HG03196 (cell line): ENCODE data around the gene TMEM63C.

Experiments used
- ATAC-seq: cut with Tn5 transposase; IDR thresholded peaks from one replicate; pipeline ENCODE4 v1.9.1; 2021; ENCODE audit not compliant: unreplicated experiment

TMEM63C gene

GRCh38 chr14:77181603-77182437, at the start of gene TMEM63C:
Gene TMEM63C (plus strand): TSS chr14:77181798. CDS start chr14:77218814, 37,016 bp downstream.
- ATAC-seq, result no peak

DNA sequence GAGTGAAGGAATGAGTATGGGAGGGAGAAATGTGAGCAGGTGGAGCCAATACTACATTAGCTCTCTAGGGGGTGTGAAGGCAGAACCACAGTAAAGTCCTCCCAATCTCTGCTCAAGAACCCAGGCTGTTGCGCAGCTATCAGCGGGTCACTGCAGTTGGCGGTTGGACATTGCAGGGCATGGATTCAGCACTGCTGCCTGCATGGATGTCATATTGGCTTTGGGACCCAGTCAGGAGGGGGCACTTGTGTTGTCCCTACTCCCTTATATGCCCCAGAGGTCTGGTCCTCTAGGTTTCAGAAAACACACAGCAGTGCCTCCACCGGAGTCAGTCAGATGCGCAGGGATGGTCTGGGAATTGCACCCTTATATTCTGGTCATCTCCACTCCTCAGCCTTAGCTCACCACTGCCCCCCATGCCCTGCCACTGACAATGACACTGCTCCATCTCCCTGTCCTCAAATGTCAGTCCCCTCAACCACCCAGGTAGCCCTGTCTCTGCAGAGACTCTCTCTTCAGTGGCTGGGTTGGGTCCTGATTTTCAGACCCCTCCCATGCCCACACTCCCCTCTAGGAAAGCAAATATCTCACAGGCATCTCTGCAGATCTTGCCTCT, 49.6 kb upstream of the TMEM63C start:
- no peak for ATAC-seq

DNA sequence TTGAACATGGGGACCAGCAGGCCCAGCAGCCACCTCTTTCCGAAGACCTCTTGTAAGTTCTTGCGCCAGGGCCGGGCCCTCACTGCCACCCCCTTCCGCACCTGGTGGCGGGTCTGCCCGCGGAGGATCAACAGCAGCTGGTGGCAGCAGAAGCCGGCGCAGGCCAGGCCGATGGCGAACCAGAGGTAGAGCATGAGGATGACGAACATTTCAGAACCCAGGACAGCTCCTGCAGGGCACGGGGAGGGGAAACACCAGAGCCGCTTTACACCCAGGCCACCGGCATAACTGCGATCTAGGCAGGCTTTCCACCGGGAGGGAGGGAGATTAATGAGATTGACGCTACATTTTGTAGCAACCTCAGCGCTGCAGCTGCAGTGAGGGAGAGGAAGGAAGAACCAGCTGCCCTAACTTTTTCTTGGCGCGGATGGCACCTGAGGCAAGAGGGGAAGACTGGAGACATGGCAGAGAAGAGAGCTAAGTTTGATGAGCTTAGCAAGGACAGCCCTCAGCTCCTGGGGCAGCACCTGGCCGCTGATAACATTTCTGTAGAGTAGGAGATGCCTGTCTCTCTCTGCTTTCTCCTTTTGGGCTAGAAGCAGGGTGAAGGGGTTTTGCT, 47.8 kb upstream of the TMEM63C start:
- no peak for ATAC-seq

DNA sequence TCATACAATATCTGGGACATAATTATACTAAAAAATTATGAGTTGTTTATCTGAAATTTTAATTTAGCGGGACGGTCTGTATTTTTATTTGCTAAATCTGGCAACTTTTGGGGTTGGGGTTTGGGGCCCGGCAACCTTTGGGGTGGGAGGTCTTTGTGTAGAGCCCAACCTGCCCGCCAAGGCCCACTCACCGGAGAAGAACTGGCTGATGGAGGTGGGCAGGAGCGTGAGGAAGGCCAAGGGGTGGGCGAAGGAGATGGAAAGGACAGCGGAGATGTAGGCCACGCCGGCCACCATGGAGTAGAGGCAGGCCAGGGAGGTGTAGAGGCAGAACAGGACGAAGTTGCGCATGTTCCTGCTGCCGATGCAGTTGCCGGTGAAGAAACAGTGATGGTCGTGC, 42.6 kb upstream of the TMEM63C start:
- ATAC-seq, result no peak

- no peak for ATAC-seq
These were observed 41.8 kb upstream of the TMEM63C start for GRCh38 chr14:77139540-77140358.

GRCh38 chr14:77140359-77141213, 41.0 kb upstream of the TMEM63C start:
- no peak for ATAC-seq

DNA sequence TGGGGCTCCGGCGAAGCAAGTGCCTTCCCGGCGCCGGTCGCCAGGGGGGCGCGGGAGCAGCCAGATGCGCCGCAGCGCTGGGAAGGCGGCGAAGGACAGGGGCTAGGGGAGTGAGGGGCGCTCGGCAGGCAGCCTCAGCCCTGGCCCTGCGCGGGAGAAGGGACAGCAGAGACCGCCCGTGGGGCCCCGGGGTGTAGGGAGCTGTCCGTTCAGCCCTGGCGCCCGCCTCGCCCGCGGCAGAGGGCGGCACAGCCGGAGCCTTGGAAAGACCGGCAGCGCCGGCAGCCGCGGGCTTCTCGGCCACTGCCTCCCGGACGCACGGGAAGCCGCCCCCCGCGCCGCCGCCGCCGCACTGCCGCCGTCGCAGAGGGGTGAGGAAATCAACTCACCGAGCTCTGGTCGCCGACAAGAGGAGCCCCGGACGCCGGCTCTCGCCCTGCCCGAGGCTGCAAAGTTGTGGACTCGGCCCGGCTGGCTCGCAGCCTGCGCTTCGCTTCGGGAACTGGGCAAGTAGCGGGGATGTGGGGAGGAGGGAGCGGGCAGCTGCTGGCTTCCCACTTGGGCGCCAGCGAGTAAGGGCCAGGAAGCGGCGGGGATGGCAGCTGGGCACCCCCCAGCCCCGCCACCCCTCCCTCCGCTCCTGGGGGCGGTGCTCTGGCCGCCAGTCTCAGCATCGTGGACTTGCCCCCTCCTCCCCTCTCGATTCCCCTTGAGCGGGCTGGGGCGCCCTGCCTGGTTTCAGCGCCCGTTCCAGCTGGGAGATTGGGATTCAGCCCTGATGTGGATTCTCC, 40.2 kb upstream of the TMEM63C start, which contains the start of gene ZDHHC22:
Gene ZDHHC22 (minus strand): TSS at position 578 of the 791 bp plus-strand sequence. CDS start 2,053 bp downstream, outside the sequence.
- ATAC-seq, result no peak

- ATAC-seq, result no peak
These were observed 39.4 kb upstream of the TMEM63C start for GRCh38 chr14:77142005-77142800.

- ATAC-seq, result no peak
These were observed 38.5 kb upstream of the TMEM63C start for GRCh38 chr14:77143071-77143470.

DNA sequence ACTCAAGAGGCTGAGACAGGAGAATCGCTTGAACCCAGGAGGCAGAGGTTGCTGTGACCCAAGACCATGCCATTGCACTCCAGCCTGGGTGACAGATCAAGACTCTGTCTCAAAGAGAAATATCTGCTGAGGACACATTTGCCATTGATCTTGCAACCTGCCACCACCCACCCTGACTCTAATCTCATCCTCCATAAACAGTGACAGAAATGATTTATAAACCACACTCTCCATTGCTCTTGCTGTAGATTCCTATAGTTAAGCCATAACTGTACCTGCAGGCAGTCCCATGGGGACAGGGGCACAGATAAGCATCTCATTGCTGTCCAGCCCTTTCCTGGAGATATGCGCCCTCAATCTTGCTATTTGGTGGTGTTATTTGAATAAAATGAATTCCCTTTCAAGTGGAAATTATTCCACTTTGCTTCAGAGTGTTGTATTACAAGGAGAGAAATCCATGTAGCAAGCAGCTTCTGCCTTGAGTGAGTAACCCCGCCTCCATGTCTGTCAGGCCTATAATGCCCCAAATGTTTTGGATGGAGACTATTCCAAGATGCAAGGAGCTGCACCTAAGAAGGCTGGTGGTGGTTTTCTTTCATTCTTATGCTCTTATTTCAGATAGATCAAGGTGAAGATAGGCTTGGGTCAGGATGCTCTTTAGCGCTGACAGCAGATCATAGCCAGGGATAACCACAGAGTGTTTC, 37.0 kb upstream of the TMEM63C start:
- no peak for ATAC-seq

- no peak for ATAC-seq
These were observed 35.4 kb upstream of the TMEM63C start for GRCh38 chr14:77145975-77146740.

DNA sequence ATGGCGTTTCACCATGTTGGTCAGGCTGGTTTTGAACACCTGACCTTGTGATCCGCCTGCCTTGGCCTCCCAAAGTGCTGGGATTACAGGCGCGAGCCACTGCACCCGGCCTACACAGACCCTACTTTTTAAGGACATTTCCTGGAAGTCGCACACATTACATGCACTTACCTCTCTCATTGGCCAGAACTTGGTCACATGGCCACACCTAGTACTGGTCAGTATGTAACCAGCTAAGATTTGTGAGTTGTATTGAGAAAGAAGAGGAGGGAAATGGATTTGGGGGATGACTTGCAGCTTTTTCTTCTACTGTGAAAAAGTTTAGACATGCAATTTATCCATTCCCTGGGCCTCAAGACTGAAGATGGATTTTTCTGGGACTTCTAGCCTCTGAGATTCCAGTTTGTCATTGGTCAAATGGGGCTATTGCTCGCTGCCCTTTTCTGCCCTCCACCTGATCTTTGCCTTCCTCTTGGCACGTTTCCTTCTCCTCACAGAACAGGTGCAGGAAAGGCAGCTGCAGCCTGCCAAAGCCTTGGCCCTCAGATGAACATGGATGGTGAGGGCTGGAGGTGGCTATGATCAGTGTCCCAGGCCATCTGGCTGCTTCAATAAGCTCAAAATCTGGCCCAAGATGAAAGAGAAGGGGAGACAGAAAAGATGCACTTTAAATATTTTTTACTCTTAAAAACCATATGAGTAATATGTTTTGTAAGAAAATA, 32.9 kb upstream of the TMEM63C start:
- no peak for ATAC-seq

DNA sequence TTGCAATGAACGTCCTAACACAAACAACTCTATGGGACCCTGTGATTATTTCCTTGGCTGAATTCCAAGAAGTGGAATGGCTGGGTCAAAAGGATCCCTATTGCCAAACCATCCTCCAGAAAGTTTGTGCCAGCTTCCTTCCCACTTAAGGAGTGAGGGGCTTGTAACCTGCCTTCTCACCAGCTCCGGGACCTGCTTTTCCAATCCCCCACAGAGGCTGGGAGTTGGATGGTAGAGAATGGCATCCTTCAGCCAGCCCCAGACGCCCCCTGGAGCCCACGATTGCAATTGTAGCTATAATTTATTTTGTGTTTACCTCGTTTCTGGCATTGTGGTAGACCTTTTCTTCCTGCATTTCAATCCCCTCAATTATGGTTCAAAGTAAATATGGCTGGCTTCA, 30.4 kb upstream of the TMEM63C start:
- no peak for ATAC-seq

GRCh38 chr14:77151918-77152588, 29.5 kb upstream of the TMEM63C start:
- no peak for ATAC-seq

- ATAC-seq, result no peak
These were observed 27.8 kb upstream of the TMEM63C start for GRCh38 chr14:77153802-77154201.

GRCh38 chr14:77154421-77154820, 27.2 kb upstream of the TMEM63C start:
- no peak for ATAC-seq
